GM23338 (cell line): ENCODE data around the gene KPNA2.

Experiments
- CTCF ChIP-seq, 2 experiments: fragments of 200-600 bp in 1 of 2; sonication (generic) in 1 of 2; conservative IDR thresholded peaks; 2 replicates each; pipeline versions ENCODE4 v1.5.1 to v1.6.1; 2016 to 2017; ENCODE audit warnings: antibody characterized with exemption in 2 of 2, low read depth in 2 of 2, mild to moderate bottlenecking in 2 of 2, moderate library complexity in 1 of 2
- EZH2 ChIP-seq: fragments of 200-600 bp; sonication (generic); IDR thresholded peaks from one replicate; pipeline ENCODE4 v1.8.0; 2017; ENCODE audit warnings: antibody characterized with exemption, mild to moderate bottlenecking, low read depth; ENCODE audit not compliant: unreplicated experiment
- EZH2phosphoT487 ChIP-seq: fragments of 200-600 bp; sonication (generic); IDR thresholded peaks from one replicate; pipeline ENCODE4 v1.8.1; 2018; ENCODE audit warnings: antibody characterized with exemption; ENCODE audit not compliant: unreplicated experiment
- ZNF114 ChIP-seq: fragments of 250-450 bp; sonication (Bioruptor Pico); IDR thresholded peaks from 2 replicates; pipeline ENCODE4 v1.5.0; 2020; ENCODE audit warnings: mild to moderate bottlenecking, moderate library complexity
- TF ChIP-seq, protein P1 (sequence below): IDR thresholded peaks from one replicate; pipeline ENCODE4 v1.6.1; 2018; ENCODE audit warnings: antibody characterized with exemption; ENCODE audit not compliant: unreplicated experiment

DNA sequence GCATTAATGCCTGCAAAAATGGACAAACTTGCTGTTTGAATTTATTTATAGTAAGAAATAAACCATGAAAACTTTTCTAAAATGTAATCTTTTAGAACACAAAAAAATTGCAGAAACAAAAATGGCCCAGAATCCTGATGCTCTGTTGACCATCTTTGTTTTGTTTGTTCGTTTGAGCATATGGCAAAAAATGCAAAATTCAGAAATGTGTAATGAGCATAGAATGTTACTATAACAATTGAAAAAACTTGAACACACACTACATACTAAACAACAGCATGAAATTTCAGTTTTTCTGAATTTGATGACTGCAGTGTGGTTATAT is 1.1 kb upstream of the KPNA2 start:
- TF ChIP-seq CTCF (conservative IDR thresholded peaks at IDR 0.05; ENCODE audit: low read depth in 2 of 2) (no peak), EZH2 (no peak), EZH2phosphoT487 (no peak), ZNF114 (CRISPR knock-in tag) (no peak)
- TF ChIP-seq, protein P1, sequence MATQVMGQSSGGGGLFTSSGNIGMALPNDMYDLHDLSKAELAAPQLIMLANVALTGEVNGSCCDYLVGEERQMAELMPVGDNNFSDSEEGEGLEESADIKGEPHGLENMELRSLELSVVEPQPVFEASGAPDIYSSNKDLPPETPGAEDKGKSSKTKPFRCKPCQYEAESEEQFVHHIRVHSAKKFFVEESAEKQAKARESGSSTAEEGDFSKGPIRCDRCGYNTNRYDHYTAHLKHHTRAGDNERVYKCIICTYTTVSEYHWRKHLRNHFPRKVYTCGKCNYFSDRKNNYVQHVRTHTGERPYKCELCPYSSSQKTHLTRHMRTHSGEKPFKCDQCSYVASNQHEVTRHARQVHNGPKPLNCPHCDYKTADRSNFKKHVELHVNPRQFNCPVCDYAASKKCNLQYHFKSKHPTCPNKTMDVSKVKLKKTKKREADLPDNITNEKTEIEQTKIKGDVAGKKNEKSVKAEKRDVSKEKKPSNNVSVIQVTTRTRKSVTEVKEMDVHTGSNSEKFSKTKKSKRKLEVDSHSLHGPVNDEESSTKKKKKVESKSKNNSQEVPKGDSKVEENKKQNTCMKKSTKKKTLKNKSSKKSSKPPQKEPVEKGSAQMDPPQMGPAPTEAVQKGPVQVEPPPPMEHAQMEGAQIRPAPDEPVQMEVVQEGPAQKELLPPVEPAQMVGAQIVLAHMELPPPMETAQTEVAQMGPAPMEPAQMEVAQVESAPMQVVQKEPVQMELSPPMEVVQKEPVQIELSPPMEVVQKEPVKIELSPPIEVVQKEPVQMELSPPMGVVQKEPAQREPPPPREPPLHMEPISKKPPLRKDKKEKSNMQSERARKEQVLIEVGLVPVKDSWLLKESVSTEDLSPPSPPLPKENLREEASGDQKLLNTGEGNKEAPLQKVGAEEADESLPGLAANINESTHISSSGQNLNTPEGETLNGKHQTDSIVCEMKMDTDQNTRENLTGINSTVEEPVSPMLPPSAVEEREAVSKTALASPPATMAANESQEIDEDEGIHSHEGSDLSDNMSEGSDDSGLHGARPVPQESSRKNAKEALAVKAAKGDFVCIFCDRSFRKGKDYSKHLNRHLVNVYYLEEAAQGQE, result no peak
